Stimulated activated naive CD8-positive, alpha-beta T cell treated with anti-CD3 and anti-CD28 coated beads, Interleukin-15, amount 100 ng/mL, for 72 hours (primary cell): Measurements from ENCODE around the gene HOXB9.
A peak's percentile ranks its signal among the peaks of the same experiment; 100 is the strongest.

Experiments used
- ATAC-seq: fragments of 150-1000 bp; cut with Tn5 transposase; 2 replicates; pipeline ENCODE4 v1.10.0; 2021; ENCODE audit warnings: mild to moderate bottlenecking, moderate library complexity
- DNase-seq, 2 donors: peaks; one replicate each; pipeline ENCODE4 v3.0.0; 2021 to 2022
- H3K27ac Mint-ChIP-seq, 2 donors: one replicate each; pipeline ENCODE4 v1.8.0; 2022; ENCODE audit warnings: mild to moderate bottlenecking in 2 of 2, mixed read lengths in 2 of 2, moderate library complexity in 2 of 2
- H3K27me3 Mint-ChIP-seq: one replicate; pipeline ENCODE4 v1.8.0; 2022; ENCODE audit warnings: mixed read lengths
- H3K4me1 Mint-ChIP-seq: one replicate; pipeline ENCODE4 v1.8.0; 2022; ENCODE audit warnings: mild to moderate bottlenecking, mixed read lengths
- H3K4me3 Mint-ChIP-seq, 2 donors: one replicate each; pipeline ENCODE4 v1.8.0; 2022; ENCODE audit warnings: mild to moderate bottlenecking in 2 of 2, mixed read lengths in 2 of 2, moderate library complexity in 1 of 2
- H3K9me3 Mint-ChIP-seq, 2 donors: one replicate each; pipeline ENCODE4 v1.8.0; 2022; ENCODE audit warnings: mixed read lengths in 2 of 2

HOXB9 gene

GRCh38 chr17:48642843-48643696, 16.9 kb upstream of the HOXB9 start:
- Mint-ChIP-seq H3K9me3 (no peaks in the 10 kb centered on the region), H3K27ac (no peak overlapping the region), H3K27me3 (peaks cover 100% of the 10 kb centered on the region), H3K4me3 (peak overlapping the region in 1 of 2 donors; percentile 41), H3K4me1 (peaks cover 42% of the 10 kb centered on the region)
- ATAC-seq, result no peak
- no peak for DNase-seq

GRCh38 chr17:48642059-48642842, 16.1 kb upstream of the HOXB9 start:
- Mint-ChIP-seq H3K27me3 (peaks cover 100% of the 10 kb centered on the region), H3K4me1 (peaks cover 36% of the 10 kb centered on the region), H3K9me3 (no peaks in the 10 kb centered on the region), H3K4me3 (peak overlapping the region in 1 of 2 donors; percentile 41), H3K27ac (no peak overlapping the region)
- ATAC-seq (no peak), DNase-seq (no peak)

- no peak for ATAC-seq
- no peak overlapping the region for H3K27ac Mint-ChIP-seq
- peaks cover 100% of the 10 kb centered on the region for H3K27me3 Mint-ChIP-seq
- peaks cover 34% of the 10 kb centered on the region for H3K4me1 Mint-ChIP-seq
- DNase-seq, result no peak
- peak overlapping the region; percentile 13 to 24 for H3K4me3 Mint-ChIP-seq
- no peaks in the 10 kb centered on the region for H3K9me3 Mint-ChIP-seq
These were observed 15.4 kb upstream of the HOXB9 start for GRCh38 chr17:48641541-48642058.

GRCh38 chr17:48640858-48641180, 14.7 kb upstream of the HOXB9 start:
- ATAC-seq, result no peak
- Mint-ChIP-seq H3K9me3 (no peaks in the 10 kb centered on the region), H3K4me3 (no peak overlapping the region), H3K27me3 (peaks cover 100% of the 10 kb centered on the region), H3K27ac (no peak overlapping the region), H3K4me1 (peaks cover 33% of the 10 kb centered on the region)
- DNase-seq, result no peak

- no peak overlapping the region for H3K4me3 Mint-ChIP-seq
- no peak overlapping the region for H3K27ac Mint-ChIP-seq
- peaks cover 100% of the 10 kb centered on the region for H3K27me3 Mint-ChIP-seq
- peaks cover 31% of the 10 kb centered on the region for H3K4me1 Mint-ChIP-seq
- ATAC-seq (no peak), DNase-seq (no peak)
- no peaks in the 10 kb centered on the region for H3K9me3 Mint-ChIP-seq
These were observed 14.1 kb upstream of the HOXB9 start for GRCh38 chr17:48639982-48640857.

- DNase-seq (no peak), ATAC-seq (no peak)
- H3K4me1 Mint-ChIP-seq, result peaks cover 40% of the 10 kb centered on the region
- no peak overlapping the region for H3K27ac Mint-ChIP-seq
- no peaks in the 10 kb centered on the region for H3K9me3 Mint-ChIP-seq
- peaks cover 100% of the 10 kb centered on the region for H3K27me3 Mint-ChIP-seq
- no peak overlapping the region for H3K4me3 Mint-ChIP-seq
These were observed 13.0 kb upstream of the HOXB9 start for GRCh38 chr17:48639136-48639535.

GRCh38 chr17:48637323-48638260, 11.4 kb upstream of the HOXB9 start:
- no peak for ATAC-seq
- Mint-ChIP-seq H3K27me3 (peaks cover 100% of the 10 kb centered on the region), H3K4me1 (peaks cover 45% of the 10 kb centered on the region), H3K4me3 (no peak overlapping the region), H3K27ac (no peak overlapping the region), H3K9me3 (no peaks in the 10 kb centered on the region)
- peak in 1 of 2 donors; percentile 1 for DNase-seq

GRCh38 chr17:48636177-48637018, 10.2 kb upstream of the HOXB9 start:
- ATAC-seq (peak; percentile 89), DNase-seq (peak; percentile 79 to 82)

GRCh38 chr17:48634493-48635208, 8.5 kb upstream of the HOXB9 start:
- Mint-ChIP-seq H3K4me3 (peak overlapping the region; percentile 70 to 76), H3K9me3 (no peaks in the 10 kb centered on the region), H3K27ac (no peak overlapping the region), H3K27me3 (peaks cover 100% of the 10 kb centered on the region), H3K4me1 (peaks cover 33% of the 10 kb centered on the region)
- ATAC-seq, result no peak
- DNase-seq, result no peak

More at GRCh38 chr17:48636177-48637018, 10.2 kb upstream of the HOXB9 start:
- H3K9me3 Mint-ChIP-seq, result no peaks in the 10 kb centered on the region
- H3K27ac Mint-ChIP-seq, result no peak overlapping the region
- peaks cover 37% of the 10 kb centered on the region for H3K4me1 Mint-ChIP-seq
- H3K4me3 Mint-ChIP-seq, result peak overlapping the region in 1 of 2 donors; percentile 62
- peaks cover 100% of the 10 kb centered on the region for H3K27me3 Mint-ChIP-seq

- H3K4me1 Mint-ChIP-seq, result peaks cover 34% of the 10 kb centered on the region
- H3K27ac Mint-ChIP-seq, result no peak overlapping the region
- no peaks in the 10 kb centered on the region for H3K9me3 Mint-ChIP-seq
- ATAC-seq (no peak), DNase-seq (no peak)
- peaks cover 100% of the 10 kb centered on the region for H3K27me3 Mint-ChIP-seq
- peak overlapping the region; percentile 17 to 76 for H3K4me3 Mint-ChIP-seq
These were observed 7.1 kb upstream of the HOXB9 start for GRCh38 chr17:48633266-48633677.

- DNase-seq (no peak), ATAC-seq (no peak)
- Mint-ChIP-seq H3K27ac (no peak overlapping the region), H3K9me3 (no peaks in the 10 kb centered on the region), H3K4me3 (peak overlapping the region; percentile 3 to 17), H3K4me1 (peaks cover 38% of the 10 kb centered on the region), H3K27me3 (peaks cover 100% of the 10 kb centered on the region)
These were observed 6.6 kb upstream of the HOXB9 start for GRCh38 chr17:48632579-48633265.

GRCh38 chr17:48631693-48632578, 5.8 kb upstream of the HOXB9 start:
- no peak for DNase-seq
- no peak overlapping the region for H3K4me3 Mint-ChIP-seq
- H3K9me3 Mint-ChIP-seq, result no peaks in the 10 kb centered on the region
- no peak overlapping the region for H3K27ac Mint-ChIP-seq
- peaks cover 39% of the 10 kb centered on the region for H3K4me1 Mint-ChIP-seq
- peaks cover 100% of the 10 kb centered on the region for H3K27me3 Mint-ChIP-seq
- ATAC-seq, result no peak
